ENCODE data around the gene NLGN1.

Gene NLGN1

GRCh38 chr3:173547070-173547469, 149.5 kb downstream of the NLGN1 start:
- H2BK5ac ChIP-seq (ENCODE audit: low read depth, low read length, poor library complexity): no peak overlapping the region
- DNase-seq: no peak
- H3K18ac ChIP-seq (ENCODE audit: low read length): no peak overlapping the region
- H2AFZ ChIP-seq (ENCODE audit: insufficient read depth, low read length, poor library complexity): no peak overlapping the region
- no peak overlapping the region for H3K14ac ChIP-seq (ENCODE audit: low read length)
- no peak overlapping the region for H2BK120ac ChIP-seq (ENCODE audit: insufficient read depth, low read length, poor library complexity)
- H3K36me3 ChIP-seq (ENCODE audit: control insufficient read depth in 1 of 2, insufficient read depth in 2 of 2, low read length in 2 of 2): no peaks in the 10 kb centered on the region
- H3K79me1 ChIP-seq (ENCODE audit: low read length): no peaks in the 10 kb centered on the region
- H4K8ac ChIP-seq (ENCODE audit: low read depth, low read length): no peak overlapping the region
- no peak overlapping the region for H3K4ac ChIP-seq (ENCODE audit: low read depth, low read length)
- H4K12ac ChIP-seq (ENCODE audit: low read depth, low read length): no peak overlapping the region
- no peak overlapping the region for H3K4me2 ChIP-seq (ENCODE audit: low read length)
- no peak overlapping the region for H4K91ac ChIP-seq (ENCODE audit: low read depth, low read length)
- no peak overlapping the region for H3K4me3 ChIP-seq (ENCODE audit: low read depth, low read length)
- H3K27ac ChIP-seq (ENCODE audit: low read depth, low read length): no peak overlapping the region
- no peaks in the 10 kb centered on the region for H3K4me1 ChIP-seq (ENCODE audit: control insufficient read depth in 1 of 2, insufficient read depth in 2 of 2, low read length in 2 of 2)
- no peak overlapping the region for H3K9ac ChIP-seq (ENCODE audit: low read length)
- H3K23ac ChIP-seq (ENCODE audit: low read length): no peak overlapping the region
- H2AK5ac ChIP-seq (ENCODE audit: low read length): no peak overlapping the region
- H2BK12ac ChIP-seq (ENCODE audit: low read length): no peak overlapping the region
- H3K27me3 ChIP-seq (ENCODE audit: insufficient read depth, low read length): no peaks in the 10 kb centered on the region
- H3K9me3 ChIP-seq (ENCODE audit: insufficient read depth, low read depth, low read length): no peaks in the 10 kb centered on the region
- no peaks in the 10 kb centered on the region for H3K79me2 ChIP-seq (ENCODE audit: control insufficient read depth, insufficient read depth, low read length, poor library complexity)
- no CpG with 5 or more reads among the region's 6 CpGs for WGBS (ENCODE audit: extremely low coverage, insufficient coverage, insufficient read length)

- Histone ChIP-seq H3K36me3 (ENCODE audit: control insufficient read depth in 1 of 2, insufficient read depth in 2 of 2, low read length in 2 of 2) (no peaks in the 10 kb centered on the region), H2BK12ac (ENCODE audit: low read length) (no peak overlapping the region), H3K4me2 (ENCODE audit: low read length) (no peak overlapping the region), H2AK5ac (ENCODE audit: low read length) (no peak overlapping the region), H4K8ac (ENCODE audit: low read depth, low read length) (no peak overlapping the region), H3K9me3 (ENCODE audit: insufficient read depth, low read depth, low read length) (no peaks in the 10 kb centered on the region), H3K18ac (ENCODE audit: low read length) (no peak overlapping the region), H3K79me2 (ENCODE audit: control insufficient read depth, insufficient read depth, low read length, poor library complexity) (no peaks in the 10 kb centered on the region), H2BK5ac (ENCODE audit: low read depth, low read length, poor library complexity) (no peak overlapping the region), H3K4ac (ENCODE audit: low read depth, low read length) (no peak overlapping the region), H3K4me1 (ENCODE audit: control insufficient read depth in 1 of 2, insufficient read depth in 2 of 2, low read length in 2 of 2) (no peaks in the 10 kb centered on the region), H2AFZ (ENCODE audit: insufficient read depth, low read length, poor library complexity) (no peak overlapping the region), H3K9ac (ENCODE audit: low read length) (no peak overlapping the region), H4K12ac (ENCODE audit: low read depth, low read length) (no peak overlapping the region), H3K4me3 (ENCODE audit: low read depth, low read length) (no peak overlapping the region), H3K79me1 (ENCODE audit: low read length) (no peaks in the 10 kb centered on the region), H3K23ac (ENCODE audit: low read length) (no peak overlapping the region), H2BK120ac (ENCODE audit: insufficient read depth, low read length, poor library complexity) (no peak overlapping the region), H3K14ac (ENCODE audit: low read length) (no peak overlapping the region), H3K27ac (ENCODE audit: low read depth, low read length) (no peak overlapping the region), H3K27me3 (ENCODE audit: insufficient read depth, low read length) (no peaks in the 10 kb centered on the region), H4K91ac (ENCODE audit: low read depth, low read length) (no peak overlapping the region)
- no peak for DNase-seq
- no CpG with 5 or more reads among the region's 2 CpGs for WGBS (ENCODE audit: extremely low coverage, insufficient coverage, insufficient read length)
These were observed 150.7 kb downstream of the NLGN1 start for GRCh38 chr3:173548261-173548660.

- H3K14ac ChIP-seq (ENCODE audit: low read length): no peak overlapping the region
- no peak overlapping the region for H2BK120ac ChIP-seq (ENCODE audit: insufficient read depth, low read length, poor library complexity)
- H3K36me3 ChIP-seq (ENCODE audit: control insufficient read depth in 1 of 2, insufficient read depth in 2 of 2, low read length in 2 of 2): no peaks in the 10 kb centered on the region
- H3K79me2 ChIP-seq (ENCODE audit: control insufficient read depth, insufficient read depth, low read length, poor library complexity): no peaks in the 10 kb centered on the region
- no peak overlapping the region for H3K23ac ChIP-seq (ENCODE audit: low read length)
- no peak overlapping the region for H3K4ac ChIP-seq (ENCODE audit: low read depth, low read length)
- H3K9me3 ChIP-seq (ENCODE audit: insufficient read depth, low read depth, low read length): no peaks in the 10 kb centered on the region
- H2BK12ac ChIP-seq (ENCODE audit: low read length): no peak overlapping the region
- no peak overlapping the region for H2AK5ac ChIP-seq (ENCODE audit: low read length)
- no CpG with 5 or more reads among the region's 4 CpGs for whole genome bisulfite sequencing (ENCODE audit: extremely low coverage, insufficient coverage, insufficient read length)
- no peak for DNase-seq
- no peak overlapping the region for H3K9ac ChIP-seq (ENCODE audit: low read length)
- no peak overlapping the region for H4K12ac ChIP-seq (ENCODE audit: low read depth, low read length)
- H4K8ac ChIP-seq (ENCODE audit: low read depth, low read length): no peak overlapping the region
- no peaks in the 10 kb centered on the region for H3K79me1 ChIP-seq (ENCODE audit: low read length)
- H2AFZ ChIP-seq (ENCODE audit: insufficient read depth, low read length, poor library complexity): peak overlapping the region; percentile 83
- H3K18ac ChIP-seq (ENCODE audit: low read length): no peak overlapping the region
- no peak overlapping the region for H2BK5ac ChIP-seq (ENCODE audit: low read depth, low read length, poor library complexity)
- H3K27me3 ChIP-seq (ENCODE audit: insufficient read depth, low read length): no peaks in the 10 kb centered on the region
- H3K4me3 ChIP-seq (ENCODE audit: low read depth, low read length): no peak overlapping the region
- no peak overlapping the region for H3K27ac ChIP-seq (ENCODE audit: low read depth, low read length)
- H3K4me2 ChIP-seq (ENCODE audit: low read length): no peak overlapping the region
- no peaks in the 10 kb centered on the region for H3K4me1 ChIP-seq (ENCODE audit: control insufficient read depth in 1 of 2, insufficient read depth in 2 of 2, low read length in 2 of 2)
- H4K91ac ChIP-seq (ENCODE audit: low read depth, low read length): no peak overlapping the region
These were observed 155.0 kb downstream of the NLGN1 start for GRCh38 chr3:173552526-173552925.

- peak; percentile 24 to 70 for DNase-seq
- Histone ChIP-seq H2BK5ac (ENCODE audit: low read depth, low read length, poor library complexity) (no peak overlapping the region), H4K91ac (ENCODE audit: low read depth, low read length) (no peak overlapping the region), H4K8ac (ENCODE audit: low read depth, low read length) (no peak overlapping the region), H3K79me2 (ENCODE audit: control insufficient read depth, insufficient read depth, low read length, poor library complexity) (no peaks in the 10 kb centered on the region), H3K4me3 (ENCODE audit: low read depth, low read length) (no peak overlapping the region), H2BK120ac (ENCODE audit: insufficient read depth, low read length, poor library complexity) (no peak overlapping the region), H3K27me3 (ENCODE audit: insufficient read depth, low read length) (no peaks in the 10 kb centered on the region), H3K36me3 (ENCODE audit: control insufficient read depth in 1 of 2, insufficient read depth in 2 of 2, low read length in 2 of 2) (no peaks in the 10 kb centered on the region), H3K4me2 (ENCODE audit: low read length) (no peak overlapping the region), H4K12ac (ENCODE audit: low read depth, low read length) (no peak overlapping the region), H2AFZ (ENCODE audit: insufficient read depth, low read length, poor library complexity) (no peak overlapping the region), H3K4me1 (ENCODE audit: control insufficient read depth in 1 of 2, insufficient read depth in 2 of 2, low read length in 2 of 2) (no peaks in the 10 kb centered on the region), H3K9ac (ENCODE audit: low read length) (no peak overlapping the region), H3K27ac (ENCODE audit: low read depth, low read length) (no peak overlapping the region), H3K9me3 (ENCODE audit: insufficient read depth, low read depth, low read length) (no peaks in the 10 kb centered on the region), H3K23ac (ENCODE audit: low read length) (no peak overlapping the region), H2BK12ac (ENCODE audit: low read length) (no peak overlapping the region), H2AK5ac (ENCODE audit: low read length) (no peak overlapping the region), H3K18ac (ENCODE audit: low read length) (no peak overlapping the region), H3K14ac (ENCODE audit: low read length) (no peak overlapping the region), H3K79me1 (ENCODE audit: low read length) (no peaks in the 10 kb centered on the region), H3K4ac (ENCODE audit: low read depth, low read length) (no peak overlapping the region)
- no CpG with 5 or more reads among the region's 3 CpGs for WGBS (ENCODE audit: extremely low coverage, insufficient coverage, insufficient read length)
These were observed 156.2 kb downstream of the NLGN1 start for GRCh38 chr3:173553635-173554280.
